GM18519 (cell line): Measurements from ENCODE around the gene FRMD4B.
A peak's percentile ranks its signal among the peaks of the same experiment; 100 is the strongest.

Source experiments
- ATAC-seq: cut with Tn5 transposase; IDR thresholded peaks from one replicate; pipeline ENCODE4 v1.9.1; 2021; ENCODE audit warnings: mild to moderate bottlenecking, moderate library complexity; ENCODE audit not compliant: unreplicated experiment, low FRiP score

The FRMD4B gene

DNA sequence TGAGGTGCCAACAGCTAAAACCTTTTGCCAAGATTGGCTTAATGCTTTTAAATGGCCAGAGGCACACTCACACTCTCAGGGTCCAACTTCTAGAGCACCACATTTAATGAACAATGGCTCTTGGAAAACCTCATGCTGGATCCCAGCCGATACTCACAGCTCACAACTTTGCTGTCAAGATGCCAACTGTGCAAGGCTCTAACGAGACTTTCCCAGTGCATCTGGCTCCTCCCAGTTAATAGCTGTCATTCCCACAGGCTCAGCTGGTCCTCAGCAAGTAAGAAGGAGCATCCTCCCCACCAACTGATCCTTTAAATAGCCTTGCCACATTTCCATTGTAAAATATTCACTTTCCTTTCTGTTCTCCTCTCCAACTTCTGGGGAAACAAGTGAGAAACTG lies 20.3 kb upstream of the FRMD4B start:
- no peak for ATAC-seq

GRCh38 chr3:69405067-69405466 lies 19.2 kb upstream of the FRMD4B start:
- ATAC-seq, result no peak

GRCh38 chr3:69403454-69403853 lies 17.6 kb upstream of the FRMD4B start:
- no peak for ATAC-seq

DNA sequence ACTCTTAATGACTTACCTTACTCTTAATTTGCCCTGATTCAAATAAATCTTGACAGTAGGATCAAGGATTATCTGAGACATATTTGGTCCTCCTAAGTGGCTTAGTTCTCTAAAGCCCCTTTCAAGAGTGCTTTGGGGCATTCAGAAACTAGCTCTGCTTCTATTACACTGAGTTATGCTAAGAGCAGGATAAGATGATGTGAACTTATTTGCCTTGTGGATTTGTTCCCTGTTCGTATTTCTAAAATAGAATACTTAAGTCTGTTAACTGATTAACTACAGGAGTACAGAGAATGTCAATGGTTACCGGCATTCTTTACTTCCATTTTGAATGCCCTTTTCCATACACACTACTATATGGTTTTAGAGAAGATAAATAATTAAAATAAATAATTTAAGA lies 14.8 kb upstream of the FRMD4B start:
- ATAC-seq, result no peak

DNA sequence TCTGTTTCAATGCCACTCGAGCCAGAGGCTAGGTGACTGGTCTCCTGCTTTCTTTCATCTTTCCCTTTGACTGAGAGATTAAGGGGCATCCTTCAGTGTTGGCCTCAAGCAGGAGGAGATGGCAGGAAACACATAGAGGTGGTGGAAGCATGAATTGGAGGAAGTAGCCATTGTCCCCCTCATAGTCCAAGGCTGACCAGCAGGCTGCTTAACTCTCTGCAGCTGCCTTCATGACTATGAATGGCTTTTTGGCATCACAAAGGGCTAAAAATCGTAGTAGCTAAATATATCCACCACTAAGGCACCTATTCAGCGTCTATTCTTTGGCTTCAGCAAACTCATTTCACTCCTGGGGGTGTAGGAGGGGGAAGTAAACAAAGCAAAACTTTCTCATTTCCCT lies 7.0 kb upstream of the FRMD4B start:
- no peak for ATAC-seq

- ATAC-seq, result no peak
Observed at GRCh38 chr3:69392415-69392814, 6.5 kb upstream of the FRMD4B start.

DNA sequence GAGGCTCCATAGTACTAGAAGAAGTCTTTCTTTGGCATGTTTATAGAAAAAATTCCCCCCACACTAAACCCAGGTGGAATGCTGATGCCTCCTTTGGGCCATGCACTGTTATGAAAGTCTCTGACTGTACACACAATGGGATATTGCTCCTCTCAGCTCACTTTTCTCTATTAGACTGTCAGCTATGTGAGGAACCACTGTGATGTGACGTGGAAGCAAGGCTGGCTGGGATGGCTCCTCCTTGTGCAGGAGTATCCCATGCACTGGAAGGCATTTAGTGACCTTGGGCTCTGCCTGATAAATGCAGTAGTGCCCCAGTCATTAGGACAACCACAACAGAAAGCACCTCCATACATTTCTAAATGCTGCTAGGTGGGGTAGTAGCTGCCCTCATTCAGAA lies 5.7 kb upstream of the FRMD4B start:
- no peak for ATAC-seq

DNA sequence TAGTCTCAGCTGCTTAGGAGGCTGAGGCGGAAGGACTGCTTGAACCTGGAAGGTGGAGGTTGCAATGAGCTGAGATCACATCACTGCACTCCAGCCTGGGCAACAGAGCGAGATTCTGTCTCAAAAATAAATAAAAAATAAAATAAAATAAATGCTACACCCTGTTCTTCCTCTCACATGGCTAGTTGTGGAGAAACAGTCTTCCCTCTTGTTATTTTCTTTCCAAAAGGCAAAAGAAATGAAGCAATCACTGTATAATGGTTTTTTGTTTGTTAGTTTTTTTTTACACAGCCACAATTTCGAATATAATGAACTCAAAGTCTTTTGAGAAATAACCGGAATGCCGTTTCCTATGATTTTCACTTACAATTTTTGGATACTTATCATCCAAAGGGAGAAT lies 4.9 kb upstream of the FRMD4B start:
- ATAC-seq, result no peak

- no peak for ATAC-seq
Observed at GRCh38 chr3:69389520-69390248, 3.8 kb upstream of the FRMD4B start.

DNA sequence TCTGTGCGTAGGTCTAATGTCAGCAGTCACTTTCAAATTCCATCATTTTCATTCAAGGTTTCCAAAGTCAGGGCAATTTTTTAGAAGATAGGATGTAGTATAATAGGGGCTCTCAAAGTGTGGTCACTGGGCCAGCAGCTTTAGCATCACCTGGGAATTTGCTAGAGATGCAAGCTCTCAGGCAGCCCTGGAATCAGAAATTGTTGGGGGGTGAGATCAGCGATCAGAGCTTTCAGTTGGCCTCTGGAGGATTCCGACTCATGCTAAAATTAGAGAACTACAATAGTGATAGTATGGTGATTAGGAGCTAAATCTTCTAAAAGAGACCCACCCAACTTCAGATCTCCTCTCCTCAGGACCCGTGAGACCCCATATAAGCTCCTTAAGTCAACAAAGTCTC lies 2.4 kb upstream of the FRMD4B start:
- no peak for ATAC-seq

DNA sequence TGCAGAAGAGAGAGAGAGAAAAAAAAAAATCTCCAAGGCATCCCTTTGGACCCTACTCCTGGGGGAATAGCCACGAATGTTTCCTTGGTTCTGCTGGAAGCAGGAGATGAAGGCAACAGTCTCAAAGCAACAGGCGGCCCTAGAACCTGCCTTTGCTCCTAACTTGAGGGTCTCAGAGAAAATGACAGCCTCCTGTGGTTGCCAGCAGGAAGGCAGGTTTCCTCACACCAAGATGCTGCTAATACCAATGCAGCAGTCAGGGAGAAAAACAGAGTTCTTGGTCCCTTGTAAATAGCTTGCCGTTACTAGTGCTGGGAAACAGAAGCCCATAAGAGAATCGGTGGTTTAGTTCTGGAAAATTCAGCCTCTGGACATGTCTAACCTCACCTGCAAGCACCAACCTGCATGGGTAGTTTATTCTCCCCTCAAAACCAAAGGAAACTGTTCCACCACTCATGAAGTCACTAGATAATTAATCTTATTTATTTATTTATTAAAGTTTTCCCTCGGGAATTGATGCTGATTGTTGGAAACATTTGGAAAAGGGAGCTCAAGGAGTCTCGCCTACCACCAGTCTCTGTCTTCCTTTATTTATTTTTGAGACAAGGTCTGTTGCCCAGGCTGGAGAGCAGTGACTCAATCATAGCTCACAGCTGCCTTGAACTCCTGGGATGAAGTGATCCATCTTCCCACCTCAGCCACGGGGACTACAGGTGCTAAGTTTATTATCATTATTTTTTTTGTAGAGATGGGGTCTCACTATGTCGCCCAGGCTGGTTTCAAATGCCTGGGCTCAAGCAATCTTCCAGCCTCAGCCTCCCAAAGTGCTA lies 883 bp upstream of the FRMD4B start:
- peak; percentile 43 for ATAC-seq

GRCh38 chr3:69385123-69385722 lies 665 bp downstream of the FRMD4B start:
- no peak for ATAC-seq

- no peak for ATAC-seq
Observed at GRCh38 chr3:69384326-69384725, 1.6 kb downstream of the FRMD4B start.

DNA sequence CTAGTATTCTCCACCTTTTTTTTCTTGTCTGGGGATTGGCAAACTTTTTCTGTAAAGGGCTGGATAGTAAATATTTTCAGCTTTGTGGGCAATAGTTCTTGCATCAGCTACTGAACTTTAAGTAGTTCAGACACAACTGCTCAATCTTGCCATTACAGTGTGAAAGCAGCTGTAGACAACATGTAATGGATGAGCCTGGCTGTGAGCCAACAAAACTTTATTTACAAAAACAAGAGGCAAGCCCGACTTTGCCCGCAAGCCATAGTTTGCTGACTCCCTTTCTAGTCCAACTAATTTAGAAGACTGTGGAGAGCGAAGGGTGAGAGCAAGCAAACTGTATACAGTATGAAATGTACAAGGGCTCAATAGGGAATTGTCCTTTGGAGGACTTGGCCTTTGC lies 6.2 kb downstream of the FRMD4B start:
- ATAC-seq, result no peak

DNA sequence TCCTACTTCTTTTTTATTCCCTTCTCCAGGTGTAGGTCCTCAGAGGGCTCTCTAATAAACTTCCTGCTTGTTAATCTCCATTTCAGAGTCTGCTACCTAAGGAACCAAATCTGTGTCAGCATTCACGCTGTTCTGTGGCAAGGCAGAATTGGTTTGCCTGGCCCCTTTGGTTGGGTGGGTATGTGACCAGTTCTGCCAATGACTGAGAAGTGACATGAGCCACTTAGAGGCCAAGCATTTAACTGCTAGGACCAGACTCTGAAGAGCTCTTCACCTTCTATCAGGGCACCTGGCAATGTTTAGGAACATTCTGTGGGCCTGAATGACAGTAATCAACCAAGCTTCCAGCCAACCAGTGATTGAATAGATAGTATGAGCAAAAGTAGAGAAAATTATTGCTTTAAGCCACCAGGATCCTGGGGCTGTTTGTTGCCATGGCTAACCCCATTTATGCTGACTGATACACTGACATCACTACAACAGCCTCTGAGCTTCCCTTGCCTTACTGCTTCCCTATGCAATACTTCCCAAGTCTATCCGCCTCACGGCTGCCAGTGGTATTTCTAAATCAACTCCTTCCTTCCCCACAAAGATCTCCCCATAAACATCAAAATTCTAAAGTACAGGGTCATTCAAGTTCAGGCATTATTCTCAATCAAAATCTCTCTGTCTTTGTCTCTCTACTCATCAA lies 7.6 kb downstream of the FRMD4B start:
- no peak for ATAC-seq

DNA sequence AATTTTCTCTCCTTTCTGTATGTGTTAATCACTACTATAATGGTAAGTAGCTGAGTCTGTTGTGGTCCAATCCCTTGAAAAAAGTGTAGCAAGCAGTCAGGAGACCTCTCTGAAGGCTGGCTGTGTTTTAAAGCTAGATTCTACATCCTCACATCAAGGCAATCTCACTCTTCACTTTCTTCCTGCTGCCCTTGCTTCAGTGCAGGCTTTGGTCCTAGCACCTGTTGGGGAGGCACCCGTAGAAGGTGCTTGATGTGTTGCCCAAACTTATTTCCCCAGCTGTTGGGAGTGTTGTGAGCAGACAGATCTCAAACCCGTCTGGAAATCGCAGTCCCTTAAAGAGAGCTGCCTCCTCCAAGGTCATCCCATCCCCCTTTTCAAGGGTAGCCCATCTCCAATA lies 8.6 kb downstream of the FRMD4B start:
- ATAC-seq, result no peak

GRCh38 chr3:69376731-69377130 lies 9.2 kb downstream of the FRMD4B start:
- ATAC-seq, result no peak

- no peak for ATAC-seq
Observed at GRCh38 chr3:69371816-69372215, 14.1 kb downstream of the FRMD4B start.

GRCh38 chr3:69370901-69371301 lies 15.0 kb downstream of the FRMD4B start:
- ATAC-seq, result no peak

- ATAC-seq, result no peak
Observed at GRCh38 chr3:69370156-69370883, 15.6 kb downstream of the FRMD4B start.
